AG09309 (cell line): ENCODE data around the gene CNTNAP2.

Experiments
- DNase-seq: peaks from one replicate; pipeline ENCODE4 v3.0.0-alpha.2; 2010; ENCODE audit warnings: low read depth
- H3K4me3 ChIP-seq: 2 replicates; pipeline ENCODE4 v1.5.1; 2011; ENCODE audit warnings: mild to moderate bottlenecking, low read depth, low read length, moderate library complexity; ENCODE audit not compliant: control insufficient read depth
- CTCF ChIP-seq: IDR thresholded peaks from 2 replicates; pipeline ENCODE4 v1.5.1; 2011; ENCODE audit warnings: mild to moderate bottlenecking, low read depth, low read length, inconsistent platforms; ENCODE audit not compliant: insufficient read depth, control insufficient read depth; ENCODE audit errors: missing control alignments

CNTNAP2 gene

GRCh38 chr7:148084138-148084537 is 1967.5 kb downstream of the CNTNAP2 start:
- peak; percentile 66 for TF ChIP-seq CTCF
- DNase-seq = peak; percentile 28
- no peak overlapping the region for H3K4me3 ChIP-seq

- no peak for TF ChIP-seq CTCF
- DNase-seq = no peak
- H3K4me3 ChIP-seq = no peak overlapping the region
Measured at GRCh38 chr7:148091882-148092281, 1975.3 kb downstream of the CNTNAP2 start.

- no peak for TF ChIP-seq CTCF
- H3K4me3 ChIP-seq = no peak overlapping the region
- no peak for DNase-seq
Measured at GRCh38 chr7:148093375-148094166, 1977.0 kb downstream of the CNTNAP2 start.

GRCh38 chr7:148095066-148095465 is 1978.5 kb downstream of the CNTNAP2 start:
- DNase-seq = no peak
- no peak overlapping the region for H3K4me3 ChIP-seq
- no peak for TF ChIP-seq CTCF

GRCh38 chr7:148104136-148104716 is 1987.6 kb downstream of the CNTNAP2 start:
- no peak overlapping the region for H3K4me3 ChIP-seq
- DNase-seq = no peak
- no peak for TF ChIP-seq CTCF

- no peak overlapping the region for H3K4me3 ChIP-seq
- DNase-seq = no peak
- no peak for TF ChIP-seq CTCF
Measured at GRCh38 chr7:148104924-148105323, 1988.3 kb downstream of the CNTNAP2 start.
